OCI-LY1 (cell line): ENCODE results near the gene GOLGA6C.
"Not testable (repeated sequence)": the region's sequence is repeated elsewhere in the genome, so short reads cannot be mapped to it uniquely, and the experiment has no call there.

Experiments used
- H2AFZ ChIP-seq: fragments of 200-600 bp; sonication (generic), shearing (Covaris generic); 2 replicates; pipeline ENCODE4 v1.6.0; 2014; ENCODE audit warnings: antibody characterized with exemption, mild to moderate bottlenecking, low read length
- H3F3A ChIP-seq: fragments of 200-600 bp; sonication (generic), shearing (Covaris generic); 2 replicates; pipeline ENCODE4 v1.6.0; 2014; ENCODE audit warnings: mild to moderate bottlenecking, antibody characterized with exemption, low read length, moderate library complexity; ENCODE audit not compliant: insufficient read depth
- H3K27ac ChIP-seq: fragments of 200-600 bp; sonication (generic); 2 replicates; pipeline ENCODE4 v1.5.1; 2014; ENCODE audit warnings: low read length, mixed run types, mild to moderate bottlenecking, low read depth; ENCODE audit not compliant: poor library complexity, severe bottlenecking
- H3K27me3 ChIP-seq: fragments of 200-600 bp; sonication (generic); 2 replicates; pipeline ENCODE4 v1.6.0; 2014; ENCODE audit warnings: antibody characterized with exemption, mild to moderate bottlenecking, low read length, moderate library complexity; ENCODE audit not compliant: insufficient read depth
- H3K36me3 ChIP-seq: fragments of 200-600 bp; sonication (generic); 2 replicates; pipeline ENCODE4 v1.6.1; 2014; ENCODE audit warnings: mild to moderate bottlenecking, antibody characterized with exemption, low read length, moderate library complexity, mixed read lengths; ENCODE audit not compliant: insufficient read depth
- H3K4me1 ChIP-seq: fragments of 200-600 bp; sonication (generic); 2 replicates; pipeline ENCODE4 v1.5.1; 2014; ENCODE audit warnings: mild to moderate bottlenecking, low read length, moderate library complexity; ENCODE audit not compliant: insufficient read depth, severe bottlenecking
- H3K4me2 ChIP-seq: fragments of 200-600 bp; sonication (generic), shearing (Covaris generic); 2 replicates; pipeline ENCODE4 v1.6.1; 2014; ENCODE audit warnings: low read length
- H3K4me3 ChIP-seq: fragments of 200-600 bp; sonication (generic); 2 replicates; pipeline ENCODE4 v1.5.1; 2014; ENCODE audit warnings: low read length, low read depth, mild to moderate bottlenecking, mixed read lengths; ENCODE audit not compliant: poor library complexity, severe bottlenecking
- H3K79me2 ChIP-seq: fragments of 200-600 bp; shearing (Covaris generic); 2 replicates; pipeline ENCODE4 v1.6.1; 2016; ENCODE audit warnings: mixed run types, low read length, mixed read lengths; ENCODE audit not compliant: insufficient read depth
- H3K9ac ChIP-seq: fragments of 200-600 bp; sonication (generic), shearing (Covaris generic); 2 replicates; pipeline ENCODE4 v1.6.1; 2014; ENCODE audit warnings: mild to moderate bottlenecking, low read length, mixed read lengths
- H3K9me2 ChIP-seq: fragments of 200-600 bp; sonication (generic), shearing (Covaris generic); 2 replicates; pipeline ENCODE4 v1.6.1; 2014; ENCODE audit warnings: low read depth, mild to moderate bottlenecking, low read length, mixed read lengths
- H3K9me3 ChIP-seq: fragments of 200-600 bp; shearing (Covaris generic); 2 replicates; pipeline ENCODE4 v1.6.1; 2014; ENCODE audit warnings: low read length, mixed read lengths
- H4K20me1 ChIP-seq: fragments of 200-600 bp; sonication (generic), shearing (Covaris generic); 2 replicates; pipeline ENCODE4 v1.6.0; 2016; ENCODE audit warnings: mild to moderate bottlenecking, low read length; ENCODE audit not compliant: insufficient read depth
- EZH2 ChIP-seq: fragments of 200-600 bp; sonication (generic), shearing (Covaris generic); IDR thresholded peaks from 2 replicates; pipeline ENCODE4 v1.8.0; 2017; ENCODE audit warnings: borderline replicate concordance, mixed run types, mild to moderate bottlenecking, antibody characterized with exemption, low read length, moderate library complexity, mixed read lengths
- TF ChIP-seq, protein P1 (sequence below): fragments of 200-600 bp; sonication (generic), shearing (Covaris generic); IDR thresholded peaks from 2 replicates; pipeline ENCODE4 v1.5.1; 2017; ENCODE audit warnings: mild to moderate bottlenecking, antibody characterized with exemption, low read length, moderate library complexity, mixed read lengths

The GOLGA6C gene

GRCh38 chr15:75313116-75313845, 55.1 kb downstream of the GOLGA6C start:
- TF ChIP-seq, protein P1, sequence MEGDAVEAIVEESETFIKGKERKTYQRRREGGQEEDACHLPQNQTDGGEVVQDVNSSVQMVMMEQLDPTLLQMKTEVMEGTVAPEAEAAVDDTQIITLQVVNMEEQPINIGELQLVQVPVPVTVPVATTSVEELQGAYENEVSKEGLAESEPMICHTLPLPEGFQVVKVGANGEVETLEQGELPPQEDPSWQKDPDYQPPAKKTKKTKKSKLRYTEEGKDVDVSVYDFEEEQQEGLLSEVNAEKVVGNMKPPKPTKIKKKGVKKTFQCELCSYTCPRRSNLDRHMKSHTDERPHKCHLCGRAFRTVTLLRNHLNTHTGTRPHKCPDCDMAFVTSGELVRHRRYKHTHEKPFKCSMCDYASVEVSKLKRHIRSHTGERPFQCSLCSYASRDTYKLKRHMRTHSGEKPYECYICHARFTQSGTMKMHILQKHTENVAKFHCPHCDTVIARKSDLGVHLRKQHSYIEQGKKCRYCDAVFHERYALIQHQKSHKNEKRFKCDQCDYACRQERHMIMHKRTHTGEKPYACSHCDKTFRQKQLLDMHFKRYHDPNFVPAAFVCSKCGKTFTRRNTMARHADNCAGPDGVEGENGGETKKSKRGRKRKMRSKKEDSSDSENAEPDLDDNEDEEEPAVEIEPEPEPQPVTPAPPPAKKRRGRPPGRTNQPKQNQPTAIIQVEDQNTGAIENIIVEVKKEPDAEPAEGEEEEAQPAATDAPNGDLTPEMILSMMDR, result no peak
- no peak for TF ChIP-seq EZH2
- Histone ChIP-seq H3K9me3 (no peaks in the 10 kb centered on the region), H3K9ac (no peak overlapping the region), H2AFZ (no peak overlapping the region), H3K4me2 (no peak overlapping the region), H3K79me2 (no peaks in the 10 kb centered on the region), H4K20me1 (no peaks in the 10 kb centered on the region), H3K4me3 (no peak overlapping the region), H3K36me3 (no peaks in the 10 kb centered on the region), H3F3A (no peaks in the 10 kb centered on the region), H3K27me3 (no peaks in the 10 kb centered on the region), H3K27ac (no peak overlapping the region), H3K4me1 (no peaks in the 10 kb centered on the region), H3K9me2 (no peaks in the 10 kb centered on the region)

DNA sequence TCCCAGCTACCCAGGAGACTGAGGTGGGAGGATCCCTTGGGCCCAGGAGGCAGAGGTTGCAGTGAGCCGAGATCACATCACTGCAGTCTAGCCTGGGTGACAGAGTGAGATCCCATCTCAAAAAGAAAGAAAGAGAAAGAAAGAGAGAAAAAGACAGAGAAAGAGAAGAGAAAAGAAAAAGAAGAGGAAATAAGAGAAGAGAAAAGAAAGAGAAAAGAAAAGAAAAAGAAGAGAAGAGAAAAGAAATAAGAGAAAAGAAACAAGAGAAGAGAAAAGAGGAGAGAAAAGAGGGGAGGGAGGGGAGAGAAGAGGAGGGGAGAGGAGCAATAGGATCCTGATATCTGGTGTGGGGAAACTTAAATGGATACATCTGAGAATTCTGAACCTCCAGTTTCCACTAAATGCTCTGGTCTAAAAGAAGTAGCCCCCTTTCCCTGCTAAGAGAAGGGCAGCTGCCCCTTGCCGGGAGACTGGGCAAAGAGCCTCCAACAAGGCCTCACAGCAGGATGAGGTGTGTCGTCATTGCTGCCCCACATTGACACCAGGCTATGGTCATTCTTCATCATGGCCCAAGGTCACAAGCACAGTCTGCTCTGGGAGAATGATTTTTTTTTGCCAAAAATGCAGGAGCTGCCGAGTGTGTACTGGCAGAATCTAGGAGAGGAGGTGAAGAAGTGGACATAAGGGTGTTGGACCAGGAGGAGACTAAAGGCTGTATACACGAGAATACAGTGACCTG, 56.6 kb downstream of the GOLGA6C start:
- no peaks in the 10 kb centered on the region for H3K36me3 ChIP-seq
- TF ChIP-seq, protein P1, result no peak
- TF ChIP-seq EZH2, result no peak
- no peak overlapping the region for H3K4me3 ChIP-seq
- H3K4me1 ChIP-seq, result no peaks in the 10 kb centered on the region
- H2AFZ ChIP-seq, result no peak overlapping the region
- no peaks in the 10 kb centered on the region for H3K9me2 ChIP-seq
- H3K4me2 ChIP-seq, result no peak overlapping the region
- no peaks in the 10 kb centered on the region for H3K9me3 ChIP-seq
- no peaks in the 10 kb centered on the region for H3K79me2 ChIP-seq
- H3K9ac ChIP-seq, result no peak overlapping the region
- no peaks in the 10 kb centered on the region for H3F3A ChIP-seq
- H4K20me1 ChIP-seq, result no peaks in the 10 kb centered on the region
- H3K27ac ChIP-seq, result no peak overlapping the region
- no peaks in the 10 kb centered on the region for H3K27me3 ChIP-seq

DNA sequence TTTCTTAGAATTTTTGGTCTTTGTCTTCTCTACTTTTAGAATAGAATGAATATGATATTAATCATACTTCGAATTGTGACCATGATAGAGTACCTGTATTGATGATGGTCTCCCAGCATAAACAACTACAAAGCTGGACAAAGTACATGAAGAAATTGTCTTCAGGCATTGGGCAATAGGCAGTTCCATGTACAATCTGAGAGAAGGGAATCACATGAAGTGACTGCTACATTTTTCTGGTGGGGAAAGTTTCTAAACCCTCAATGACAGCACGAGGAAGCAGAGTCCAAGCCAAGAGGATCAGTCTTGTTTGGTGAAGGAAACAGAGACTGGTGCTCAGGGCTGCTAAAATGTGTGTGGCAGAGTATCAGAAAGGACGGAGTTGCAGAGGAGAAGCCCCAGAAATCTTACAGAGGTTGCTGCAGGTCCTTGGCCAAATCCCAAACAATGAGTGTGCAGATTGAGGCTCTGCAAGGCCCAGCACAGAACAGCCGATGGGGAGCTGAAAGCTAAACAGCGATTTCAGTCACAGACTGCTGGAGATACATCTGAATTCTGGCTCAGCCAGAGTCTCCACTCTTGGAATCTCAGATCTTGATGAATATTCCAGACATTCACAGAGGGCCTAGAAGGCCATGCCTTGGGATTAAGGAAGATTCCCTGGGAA, 61.2 kb downstream of the GOLGA6C start:
- not testable (repeated sequence) for H3K9ac ChIP-seq, H3F3A ChIP-seq, H3K36me3 ChIP-seq, H3K4me1 ChIP-seq, H3K27me3 ChIP-seq, H3K4me2 ChIP-seq, H2AFZ ChIP-seq, H3K79me2 ChIP-seq, H3K9me3 ChIP-seq, H3K9me2 ChIP-seq, H3K27ac ChIP-seq, H3K4me3 ChIP-seq, H4K20me1 ChIP-seq
